Iris pigment epithelial cell (primary cell): Measurements from ENCODE around the gene RNF223.
A peak's percentile ranks its signal among the peaks of the same experiment; 100 is the strongest.
"Not testable (repeated sequence)": the region's sequence is repeated elsewhere in the genome, so short reads cannot be mapped to it uniquely, and the experiment has no call there.

Source experiments
- DNase-seq: peaks from one replicate; pipeline ENCODE4 v3.0.0-alpha.2; 2011; ENCODE audit warnings: low read depth

The RNF223 gene

DNA sequence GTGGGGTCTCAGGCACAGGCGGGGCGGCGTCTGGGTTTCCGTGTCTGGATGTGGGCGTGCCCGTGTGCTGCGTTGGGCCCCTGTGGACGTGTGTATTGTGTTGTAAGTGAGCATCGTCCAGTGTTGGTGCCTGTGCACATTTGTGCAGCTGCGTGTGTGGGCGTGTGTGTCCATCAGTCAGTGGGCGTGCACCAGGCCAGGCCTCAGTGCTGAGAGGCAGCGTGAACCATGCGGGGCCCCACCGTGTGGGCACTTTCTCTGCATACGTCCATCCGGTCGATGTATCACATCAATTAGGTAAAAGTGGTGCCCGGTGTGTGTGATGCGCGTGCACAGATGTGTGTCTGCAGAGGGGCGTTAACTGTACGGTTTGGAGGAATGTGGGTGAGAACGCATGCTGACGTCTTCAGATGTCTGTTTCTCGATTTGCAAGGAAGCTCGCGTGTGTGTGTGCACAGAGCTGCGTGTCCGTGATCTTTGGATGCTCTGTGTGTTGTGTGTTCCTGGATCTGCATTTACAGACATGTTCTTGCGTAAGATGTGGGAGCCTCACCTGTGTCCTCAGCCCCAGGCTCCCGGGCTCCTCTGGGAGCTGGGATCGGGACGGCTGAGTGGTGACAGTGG is 29.5 kb downstream of the RNF223 start:
- no peak for DNase-seq

DNA sequence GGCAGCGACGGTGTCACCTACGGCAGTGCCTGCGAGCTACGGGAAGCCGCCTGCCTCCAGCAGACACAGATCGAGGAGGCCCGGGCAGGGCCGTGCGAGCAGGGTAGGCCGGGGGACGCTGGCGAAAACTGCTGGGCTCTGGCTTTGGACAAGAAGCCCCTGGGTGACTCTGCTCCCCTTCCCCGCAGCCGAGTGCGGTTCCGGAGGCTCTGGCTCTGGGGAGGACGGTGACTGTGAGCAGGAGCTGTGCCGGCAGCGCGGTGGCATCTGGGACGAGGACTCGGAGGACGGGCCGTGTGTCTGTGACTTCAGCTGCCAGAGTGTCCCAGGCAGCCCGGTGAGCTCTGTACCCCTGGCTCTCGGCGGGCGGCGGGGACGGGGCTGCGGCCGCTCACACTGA is 30.2 kb downstream of the RNF223 start:
- DNase-seq, result no peak

DNA sequence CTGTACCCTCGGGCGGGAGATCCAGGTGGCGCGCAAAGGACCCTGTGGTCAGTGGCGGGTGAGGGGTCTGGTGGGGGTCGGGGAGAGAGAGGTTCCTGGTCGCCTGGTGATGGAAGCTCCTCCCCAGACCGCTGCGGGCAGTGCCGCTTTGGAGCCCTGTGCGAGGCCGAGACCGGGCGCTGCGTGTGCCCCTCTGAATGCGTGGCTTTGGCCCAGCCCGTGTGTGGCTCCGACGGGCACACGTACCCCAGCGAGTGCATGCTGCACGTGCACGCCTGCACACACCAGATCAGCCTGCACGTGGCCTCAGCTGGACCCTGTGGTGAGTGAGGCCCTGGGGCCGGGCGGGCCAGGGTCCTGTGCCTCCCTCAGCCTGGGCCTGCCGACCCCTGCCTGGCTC is 30.7 kb downstream of the RNF223 start:
- DNase-seq, result no peak

DNA sequence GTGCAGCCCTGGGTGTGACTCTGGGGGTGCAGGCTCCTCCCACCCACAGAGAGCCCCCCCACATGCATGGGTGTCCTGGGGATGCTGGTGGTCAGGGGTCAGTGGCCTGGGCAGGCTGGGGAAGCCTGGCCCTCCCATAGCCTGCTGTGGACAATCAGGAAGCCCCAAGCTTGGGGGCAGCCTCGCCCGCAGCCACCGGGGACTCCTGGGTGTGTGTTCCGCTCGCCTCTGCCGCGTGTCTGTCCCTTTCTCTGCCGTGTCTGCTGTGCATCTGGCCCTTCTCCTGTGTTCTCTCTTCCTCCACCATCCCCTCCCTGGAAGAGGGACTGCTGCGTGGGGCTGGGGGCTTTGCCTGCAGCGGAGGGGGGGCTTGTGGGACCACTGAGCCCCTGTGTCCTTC is 31.3 kb downstream of the RNF223 start:
- DNase-seq, result no peak

- DNase-seq, result no peak
Observed at GRCh38 chr1:1041873-1042272, 32.2 kb downstream of the RNF223 start.

DNA sequence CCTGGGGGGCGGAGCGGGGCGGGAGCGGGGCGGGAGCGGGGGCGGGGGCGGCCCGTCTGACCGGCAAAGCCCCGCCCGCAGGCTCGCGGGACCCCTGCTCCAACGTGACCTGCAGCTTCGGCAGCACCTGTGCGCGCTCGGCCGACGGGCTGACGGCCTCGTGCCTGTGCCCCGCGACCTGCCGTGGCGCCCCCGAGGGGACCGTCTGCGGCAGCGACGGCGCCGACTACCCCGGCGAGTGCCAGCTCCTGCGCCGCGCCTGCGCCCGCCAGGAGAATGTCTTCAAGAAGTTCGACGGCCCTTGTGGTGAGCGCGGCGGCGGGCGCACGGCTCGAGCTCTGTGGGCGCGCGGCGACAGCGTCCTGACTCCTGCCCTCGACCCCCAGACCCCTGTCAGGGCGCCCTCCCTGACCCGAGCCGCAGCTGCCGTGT is 33.0 kb downstream of the RNF223 start:
- DNase-seq, result no peak

GRCh38 chr1:1040004-1040991 is 33.8 kb downstream of the RNF223 start:
- DNase-seq, result peak; percentile 86

GRCh38 chr1:1039145-1039910 is 34.8 kb downstream of the RNF223 start:
- DNase-seq, result no peak

DNA sequence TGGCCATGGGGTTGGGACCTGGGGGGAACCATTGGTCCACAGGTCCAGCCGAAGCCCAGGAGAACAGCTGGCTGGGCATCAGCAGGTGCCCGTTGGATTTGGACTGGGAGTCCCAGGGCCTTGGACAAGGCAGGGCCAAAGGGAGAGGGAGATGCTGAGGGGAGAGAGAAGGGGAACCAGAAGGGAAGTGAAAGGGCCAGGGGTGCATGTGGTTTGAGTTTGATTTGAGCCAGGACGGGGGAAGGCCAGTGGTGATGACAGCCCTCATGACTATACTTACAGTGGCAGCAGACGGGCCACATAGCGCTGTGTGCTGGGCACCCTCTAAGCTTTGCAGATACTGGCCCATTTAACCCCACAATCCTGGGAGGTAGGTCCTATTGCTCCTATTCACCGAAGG is 35.4 kb downstream of the RNF223 start:
- DNase-seq, result no peak

DNA sequence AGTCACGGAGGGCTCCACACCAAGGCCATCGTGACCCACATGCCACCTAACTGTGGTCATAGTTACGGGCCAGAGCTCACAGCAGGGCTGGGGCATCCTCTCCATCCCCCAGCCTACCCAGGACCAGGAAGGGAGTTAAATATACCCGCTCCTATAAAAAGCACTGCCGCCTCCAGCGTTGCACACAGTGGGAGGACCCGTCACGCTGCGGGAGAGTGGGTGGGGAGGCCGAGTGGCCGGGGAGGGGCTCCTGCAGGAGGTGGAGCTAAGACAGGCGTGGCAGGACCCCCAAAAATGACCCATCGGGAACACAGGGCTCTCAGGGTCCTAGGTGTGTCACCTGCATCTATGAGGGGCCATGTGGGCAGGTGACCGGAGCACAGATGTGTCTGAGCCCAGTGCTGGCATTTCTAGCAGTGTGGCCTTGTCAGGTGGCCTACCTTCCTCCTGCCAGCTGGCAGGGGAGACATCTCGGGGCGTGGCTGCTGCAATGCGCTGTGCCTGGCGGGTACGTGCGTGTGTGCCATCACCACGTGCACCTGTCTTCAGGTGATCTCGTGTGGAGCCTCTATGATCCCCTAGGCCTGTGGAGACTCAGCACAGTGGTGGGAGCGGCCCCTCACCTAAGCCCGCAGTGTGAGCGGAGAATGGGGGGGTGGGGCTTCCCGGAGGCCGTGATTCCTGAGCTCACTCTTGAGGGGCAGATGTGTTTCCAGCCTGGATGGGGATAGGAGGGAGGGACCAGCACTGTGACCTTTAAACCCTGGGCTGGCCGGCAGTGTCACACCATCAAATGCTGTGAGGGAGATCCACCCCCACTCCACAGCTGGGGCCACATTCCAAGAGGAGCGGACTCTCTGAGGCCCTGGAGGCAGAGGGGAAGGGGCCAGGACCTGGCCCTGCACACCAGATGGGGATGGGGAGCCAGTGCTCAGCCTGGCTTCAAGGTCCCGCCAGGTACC is 36.5 kb downstream of the RNF223 start:
- DNase-seq, result no peak

GRCh38 chr1:1035291-1035943 is 38.7 kb downstream of the RNF223 start:
- no peak for DNase-seq

DNA sequence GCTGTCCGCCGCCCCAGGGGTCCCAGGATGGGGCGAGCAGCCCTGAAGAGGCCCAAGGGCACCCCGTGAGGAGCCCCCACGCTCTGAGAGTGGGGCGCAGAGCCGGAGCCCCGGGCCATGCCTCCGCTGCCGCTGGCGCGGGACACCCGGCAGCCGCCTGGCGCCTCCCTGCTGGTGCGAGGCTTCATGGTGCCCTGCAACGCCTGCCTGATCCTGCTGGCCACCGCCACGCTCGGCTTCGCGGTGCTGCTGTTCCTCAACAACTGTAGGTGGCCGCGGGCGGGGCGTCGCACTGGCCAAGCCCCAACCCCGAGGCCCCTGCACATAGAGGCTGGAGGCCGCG is 39.7 kb downstream of the RNF223 start:
- no peak for DNase-seq

DNA sequence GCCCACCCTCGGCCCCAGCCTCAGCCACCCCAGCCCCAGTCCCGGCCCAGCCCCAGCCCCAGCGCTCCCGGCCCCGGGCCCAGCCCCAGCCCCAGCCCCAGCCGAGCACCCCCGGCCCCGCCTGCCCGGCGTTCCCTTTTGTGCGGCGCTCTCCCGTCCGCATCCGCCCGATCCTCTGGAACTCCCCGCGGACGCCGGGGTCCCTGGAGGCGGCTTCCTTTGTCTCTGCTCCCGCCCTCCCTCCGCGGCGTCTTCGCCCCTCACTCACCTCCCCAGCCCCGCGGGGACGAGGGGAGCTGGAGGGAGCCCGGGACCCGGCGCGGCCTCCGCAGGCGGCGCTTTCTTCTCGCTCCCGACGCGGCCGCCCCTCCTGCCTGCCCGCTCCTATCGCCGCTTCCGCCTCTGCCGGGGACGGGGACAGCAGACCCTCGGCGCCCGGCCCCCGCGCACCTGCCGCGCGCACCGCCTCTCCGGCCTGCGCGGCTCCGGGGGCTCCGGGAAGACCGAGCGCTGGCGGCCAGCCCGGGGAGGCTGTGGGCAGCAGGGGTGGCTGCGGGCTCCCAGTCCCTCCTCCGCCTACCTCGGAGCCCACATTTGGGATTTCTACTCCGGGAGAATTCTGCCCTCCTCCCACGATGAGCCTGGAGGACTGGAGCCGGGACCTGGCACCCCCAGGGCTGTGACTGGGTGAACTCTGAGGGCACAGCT is 40.2 kb downstream of the RNF223 start:
- no peak for DNase-seq

DNA sequence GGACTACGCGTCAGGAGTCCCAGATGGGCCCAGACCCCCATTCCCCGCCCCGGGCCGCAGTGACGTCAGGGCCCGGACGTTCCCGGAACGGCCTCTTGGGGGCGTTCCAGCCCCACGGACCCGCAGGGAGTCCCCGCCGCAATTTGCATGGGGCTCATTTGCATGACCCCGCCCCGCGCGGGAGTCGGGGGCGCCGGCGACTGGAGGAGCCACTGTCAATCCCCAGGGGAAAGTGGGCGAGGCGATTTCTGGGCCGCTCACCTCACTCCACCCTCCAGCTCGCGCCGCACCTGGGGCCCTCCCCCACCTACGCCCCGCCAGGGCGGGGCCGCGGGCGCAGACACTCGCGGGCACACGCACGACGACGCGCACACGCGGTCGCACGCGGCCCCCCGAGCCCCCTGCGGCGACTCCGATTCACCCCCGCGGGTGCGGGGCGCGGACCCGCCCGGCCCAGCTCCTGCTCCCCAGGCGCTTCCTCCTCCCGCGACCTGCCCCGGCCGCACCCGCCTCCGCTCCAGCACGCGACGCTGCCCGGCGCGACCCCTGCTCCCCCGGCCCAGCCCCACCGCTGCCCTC is 41.0 kb downstream of the RNF223 start:
- peak; percentile 82 for DNase-seq

DNA sequence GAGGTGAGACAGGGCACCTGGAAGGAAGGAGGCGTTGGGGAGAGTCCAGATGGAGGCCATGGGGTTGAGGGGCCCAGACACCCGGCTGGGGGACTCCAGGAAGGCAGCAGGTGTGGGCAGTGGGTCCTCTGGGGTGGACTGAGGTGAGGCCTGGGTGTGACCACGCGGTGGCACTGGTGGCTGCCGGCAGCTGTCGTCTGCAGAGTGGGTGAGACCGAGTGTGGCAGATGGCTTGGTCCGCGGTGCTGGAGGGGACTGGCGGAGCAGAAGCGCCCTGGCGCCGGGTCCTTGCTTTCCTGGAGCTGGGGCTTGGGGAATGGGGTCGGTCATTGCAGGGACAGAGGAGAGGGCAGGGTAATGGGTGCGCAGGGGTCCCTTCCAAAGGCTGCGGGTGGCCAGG is 41.7 kb downstream of the RNF223 start:
- no peak for DNase-seq

DNA sequence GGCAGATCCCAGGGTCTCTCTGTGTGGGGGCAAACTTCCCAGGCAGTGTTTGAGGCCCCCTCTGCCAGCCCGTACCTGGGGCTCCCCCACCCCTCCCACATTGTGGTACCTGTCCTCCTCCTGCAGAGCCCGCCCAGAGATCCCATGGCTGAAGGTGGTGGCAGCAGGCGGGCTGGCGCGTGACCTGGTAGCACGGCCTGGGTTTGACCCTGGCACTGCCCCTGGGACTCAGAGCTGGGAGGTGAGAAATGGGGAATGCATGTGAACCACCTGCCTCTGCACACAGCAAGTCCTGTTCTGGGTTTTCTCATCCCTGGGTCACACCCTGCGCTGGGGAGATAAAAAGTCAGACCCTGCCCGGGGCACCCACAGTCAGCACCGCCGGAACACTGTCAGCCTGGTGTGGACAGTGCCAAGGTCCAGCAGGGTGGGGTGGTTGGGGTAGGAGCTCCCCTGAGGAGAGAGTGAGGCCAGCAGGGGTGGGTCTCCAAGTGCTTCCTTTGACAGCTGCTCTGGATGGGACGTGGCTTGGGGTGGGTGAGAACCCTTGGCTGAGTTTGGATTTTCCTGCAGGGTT is 42.4 kb downstream of the RNF223 start:
- DNase-seq, result no peak

DNA sequence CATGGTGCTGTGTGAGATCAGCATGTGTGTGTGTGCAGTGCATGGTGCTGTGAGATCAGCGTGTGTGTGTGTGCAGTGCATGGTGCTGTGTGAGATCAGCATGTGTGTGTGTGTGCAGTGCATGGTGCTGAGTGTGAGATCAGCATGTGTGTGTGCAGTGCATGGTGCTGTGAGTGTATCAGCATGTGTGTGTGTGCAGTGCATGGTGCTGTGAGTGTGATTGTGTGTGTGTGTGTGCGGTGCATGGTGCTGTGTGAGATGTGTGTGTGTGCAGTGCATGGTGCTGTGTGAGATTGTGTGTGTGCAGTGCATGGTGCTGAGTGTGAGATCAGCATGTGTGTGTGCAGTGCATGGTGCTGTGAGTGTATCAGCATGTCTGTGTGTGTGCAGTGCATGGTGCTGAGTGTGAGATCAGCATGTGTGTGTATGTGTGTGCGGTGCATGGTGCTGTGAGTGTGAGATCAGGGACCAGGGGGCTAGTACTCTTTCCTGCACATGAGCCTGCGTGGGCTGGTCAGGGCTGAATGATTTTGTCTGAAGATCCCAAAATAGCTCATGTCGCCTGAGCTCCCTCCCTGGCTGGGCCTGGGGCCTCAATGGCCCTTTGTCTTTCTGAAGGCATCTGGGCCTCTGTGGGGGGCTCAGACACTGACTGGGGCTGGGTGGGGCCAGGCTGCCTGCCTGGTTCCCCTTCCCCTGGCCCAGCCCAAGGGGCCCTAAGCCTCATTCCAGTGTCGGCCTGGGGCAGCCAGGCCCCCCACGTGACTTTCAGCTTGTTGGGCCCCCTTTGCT is 43.0 kb downstream of the RNF223 start:
- DNase-seq, result not testable (repeated sequence)

GRCh38 chr1:1027791-1028190 is 46.3 kb downstream of the RNF223 start:
- no peak for DNase-seq
